Transverse colon (tissue), 4 donors: ENCODE measurements around the gene TMEM187.

Source experiments
- EP300 ChIP-seq: sonication (generic); formaldehyde crosslinking; IDR thresholded peaks from one replicate; pipeline ENCODE4 v1.6.1; 2017; ENCODE audit warnings: antibody characterized with exemption, low read depth
- POLR2A ChIP-seq: fragments of 450-650 bp; IDR thresholded peaks from one replicate; pipeline ENCODE4 v1.6.1; 2016; ENCODE audit warnings: antibody characterized with exemption, mild to moderate bottlenecking, moderate library complexity
- POLR2AphosphoS5 ChIP-seq, 3 donors: sonication (generic); formaldehyde crosslinking; IDR thresholded peaks; one replicate each; pipeline ENCODE4 v1.6.1; 2016; ENCODE audit warnings: antibody characterized with exemption in 3 of 3
- TF ChIP-seq, protein P1 (sequence below), 5 experiments: fragments of 200-600 bp in 3 of 5; fragments of 450-650 bp in 2 of 5; sonication (generic) in 3 of 5; IDR thresholded peaks; 1 replicate in 2 of 5; 2 replicates in 3 of 5; pipeline ENCODE4 v1.5.1; 2016 to 2017; ENCODE audit warnings: antibody characterized with exemption in 5 of 5, inconsistent platforms in 3 of 5, mild to moderate bottlenecking in 2 of 5, moderate library complexity in 1 of 5

DNA sequence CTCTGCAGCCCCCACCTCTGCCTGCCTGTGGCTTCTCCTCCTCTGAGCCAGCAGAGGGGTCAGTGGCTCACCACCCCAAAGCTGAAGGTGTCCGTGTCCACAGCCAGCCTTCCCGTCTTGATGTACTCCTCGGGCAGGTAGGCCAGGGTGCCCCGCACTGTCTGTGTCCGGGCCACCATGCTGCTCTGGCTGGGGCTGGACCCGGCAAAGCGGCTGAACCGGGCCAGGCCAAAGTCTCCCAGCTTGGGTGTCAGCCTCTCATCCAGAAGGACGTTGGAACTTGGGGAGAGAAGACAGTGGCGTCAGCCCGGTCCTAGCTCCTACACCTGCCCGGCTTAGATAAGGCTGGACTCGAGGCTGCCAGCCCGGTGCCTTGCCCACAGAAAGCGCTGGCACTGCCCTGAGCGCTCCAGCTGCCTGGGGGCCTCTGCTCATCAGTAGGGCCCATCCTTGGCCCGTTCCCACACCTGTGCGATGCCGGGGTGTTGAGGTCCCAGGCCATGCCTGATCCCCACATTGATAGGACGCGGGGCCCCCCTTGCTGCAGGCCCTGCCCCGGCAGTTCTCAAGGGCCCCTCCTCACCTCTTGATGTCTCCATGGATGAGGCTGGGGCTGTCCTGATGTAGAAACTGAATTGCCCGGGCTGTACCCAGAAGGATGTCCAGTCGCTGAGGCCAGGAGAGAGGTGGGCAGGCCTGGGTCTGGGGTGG lies 44.0 kb downstream of the TMEM187 start:
- TF ChIP-seq EP300 (no peak), POLR2A (no peak), POLR2AphosphoS5 (IDR thresholded peaks at IDR 0.05) (no peak)
- TF ChIP-seq, protein P1, sequence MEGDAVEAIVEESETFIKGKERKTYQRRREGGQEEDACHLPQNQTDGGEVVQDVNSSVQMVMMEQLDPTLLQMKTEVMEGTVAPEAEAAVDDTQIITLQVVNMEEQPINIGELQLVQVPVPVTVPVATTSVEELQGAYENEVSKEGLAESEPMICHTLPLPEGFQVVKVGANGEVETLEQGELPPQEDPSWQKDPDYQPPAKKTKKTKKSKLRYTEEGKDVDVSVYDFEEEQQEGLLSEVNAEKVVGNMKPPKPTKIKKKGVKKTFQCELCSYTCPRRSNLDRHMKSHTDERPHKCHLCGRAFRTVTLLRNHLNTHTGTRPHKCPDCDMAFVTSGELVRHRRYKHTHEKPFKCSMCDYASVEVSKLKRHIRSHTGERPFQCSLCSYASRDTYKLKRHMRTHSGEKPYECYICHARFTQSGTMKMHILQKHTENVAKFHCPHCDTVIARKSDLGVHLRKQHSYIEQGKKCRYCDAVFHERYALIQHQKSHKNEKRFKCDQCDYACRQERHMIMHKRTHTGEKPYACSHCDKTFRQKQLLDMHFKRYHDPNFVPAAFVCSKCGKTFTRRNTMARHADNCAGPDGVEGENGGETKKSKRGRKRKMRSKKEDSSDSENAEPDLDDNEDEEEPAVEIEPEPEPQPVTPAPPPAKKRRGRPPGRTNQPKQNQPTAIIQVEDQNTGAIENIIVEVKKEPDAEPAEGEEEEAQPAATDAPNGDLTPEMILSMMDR (IDR thresholded peaks at IDR 0.05), result no peak
